IMR-90 (cell line): ENCODE results near the gene SELENOM. TPM values are rescaled to one million over a fixed set of nuclear protein-coding genes. Genes with fewer than 3 reads are reported as not detected.
"Not testable (repeated sequence)": the region's sequence is repeated elsewhere in the genome, so short reads cannot be mapped to it uniquely, and the experiment has no call there.

Source experiments
- ATAC-seq: fragments of 200-7000 bp; cut with Tn5 transposase; 2 replicates; pipeline ENCODE4 v1.9.1; 2020; ENCODE audit warnings: low read depth, mild to moderate bottlenecking, moderate library complexity
- BruUV-seq: library from RNA; stranded (reverse); fragments of 400-500 nt; replicated peaks from 2 replicates; lab custom pipeline; 2021; lab: Mats Ljungman, UMichigan
- CTCF ChIA-PET: fragments of 300-600 bp; formaldehyde crosslinking; extraction: SDS; loops from one replicate; lab custom pipeline; 2021; ENCODE audit warnings: antibody characterized with exemption; lab: Yijun Ruan, JAX
- POLR2A ChIA-PET: fragments of 300-600 bp; sonication (Branson Sonifier 250); formaldehyde crosslinking; loops from one replicate; lab custom pipeline; 2022; ENCODE audit warnings: antibody characterized with exemption; ENCODE audit not compliant: unreplicated experiment; lab: Charles Lee
- DNase-seq: peaks from one replicate; pipeline ENCODE4 v3.0.0; 2013
- H2AFZ ChIP-seq: replicated peaks from 2 replicates; pipeline ENCODE3; 2013; ENCODE audit warnings: low read length, mild to moderate bottlenecking; ENCODE audit not compliant: poor library complexity
- H2AK5ac ChIP-seq: 2 replicates; pipeline ENCODE4 v1.6.1; 2013; ENCODE audit warnings: low read depth, low read length, inconsistent platforms
- H2AK9ac ChIP-seq: replicated peaks from 2 replicates; pipeline ENCODE3; 2013; ENCODE audit warnings: mild to moderate bottlenecking, low read depth, low read length, moderate library complexity; ENCODE audit not compliant: poor library complexity
- H2BK120ac ChIP-seq: 2 replicates; pipeline ENCODE4 v1.6.1; 2013; ENCODE audit warnings: low read depth, low read length, inconsistent platforms
- H2BK15ac ChIP-seq: 3 replicates; pipeline ENCODE4 v1.6.1; 2013; ENCODE audit warnings: low read depth, low read length, inconsistent platforms
- H2BK20ac ChIP-seq: 2 replicates; pipeline ENCODE4 v1.6.1; 2013; ENCODE audit warnings: low read depth, mild to moderate bottlenecking, inconsistent platforms, low read length, moderate library complexity
- H2BK5ac ChIP-seq: 2 replicates; pipeline ENCODE4 v1.6.1; 2013; ENCODE audit warnings: mild to moderate bottlenecking, low read depth, low read length, inconsistent platforms; ENCODE audit not compliant: poor library complexity, severe bottlenecking
- H3K14ac ChIP-seq: replicated peaks from 2 replicates; pipeline ENCODE4 v1.6.1; 2013; ENCODE audit warnings: low read depth, low read length, inconsistent platforms
- H3K18ac ChIP-seq: 2 replicates; pipeline ENCODE4 v1.6.1; 2013; ENCODE audit warnings: low read depth, low read length, control low read depth
- H3K23ac ChIP-seq: 2 replicates; pipeline ENCODE4 v1.6.1; 2013; ENCODE audit warnings: low read depth, low read length, inconsistent platforms
- H3K27ac ChIP-seq: 2 replicates; pipeline ENCODE4 v1.5.1; 2013; ENCODE audit warnings: mild to moderate bottlenecking, control low read depth, low read length; ENCODE audit not compliant: insufficient read depth
- H3K27me3 ChIP-seq: 2 replicates; pipeline ENCODE4 v1.6.1; 2013; ENCODE audit warnings: low read length; ENCODE audit not compliant: control insufficient read depth, insufficient read depth
- H3K36me3 ChIP-seq: 2 replicates; pipeline ENCODE4 v1.6.1; 2013; ENCODE audit warnings: low read length, mixed read lengths; ENCODE audit not compliant: control insufficient read depth, insufficient read depth
- H3K4ac ChIP-seq: 2 replicates; pipeline ENCODE4 v1.6.1; 2013; ENCODE audit warnings: low read depth, low read length, inconsistent platforms
- H3K4me1 ChIP-seq: 2 replicates; pipeline ENCODE4 v1.6.1; 2013; ENCODE audit warnings: low read length, mixed read lengths; ENCODE audit not compliant: control insufficient read depth, insufficient read depth
- H3K4me2 ChIP-seq: 2 replicates; pipeline ENCODE4 v1.6.1; 2013; ENCODE audit warnings: low read depth, mild to moderate bottlenecking, control low read depth, low read length, moderate library complexity
- H3K4me3 ChIP-seq: 2 replicates; pipeline ENCODE4 v1.5.1; 2013; ENCODE audit warnings: low read depth, mild to moderate bottlenecking, control low read depth, low read length, moderate library complexity; ENCODE audit not compliant: insufficient read depth
- H3K56ac ChIP-seq: 2 replicates; pipeline ENCODE4 v1.6.1; 2013; ENCODE audit warnings: low read length, inconsistent platforms; ENCODE audit not compliant: insufficient read depth; ENCODE audit errors: extremely low read depth
- H3K79me1 ChIP-seq, 2 experiments: 2 replicates each; pipeline ENCODE4 v1.6.1; 2013; ENCODE audit warnings: low read length in 2 of 2, inconsistent platforms in 1 of 2, low read depth in 1 of 2
- H3K9ac ChIP-seq: 2 replicates; pipeline ENCODE4 v1.6.1; 2013; ENCODE audit warnings: low read depth, low read length, control low read depth
- H3K9me1 ChIP-seq: 2 replicates; pipeline ENCODE4 v1.6.1; 2013; ENCODE audit warnings: low read length, inconsistent platforms; ENCODE audit not compliant: insufficient read depth
- H3K9me3 ChIP-seq: 2 replicates; pipeline ENCODE4 v1.6.1; 2013; ENCODE audit warnings: low read length; ENCODE audit not compliant: control insufficient read depth, insufficient read depth
- H4K20me1 ChIP-seq: 2 replicates; pipeline ENCODE4 v1.6.1; 2013; ENCODE audit warnings: low read length, inconsistent platforms; ENCODE audit not compliant: insufficient read depth
- H4K5ac ChIP-seq: 2 replicates; pipeline ENCODE4 v1.6.1; 2013; ENCODE audit warnings: mild to moderate bottlenecking, low read depth, low read length, control low read depth
- H4K8ac ChIP-seq, 2 experiments: 2 replicates each; pipeline ENCODE4 v1.6.1; 2013; ENCODE audit warnings: low read depth in 2 of 2, low read length in 2 of 2, control low read depth in 1 of 2, inconsistent platforms in 1 of 2
- H4K91ac ChIP-seq: 2 replicates; pipeline ENCODE4 v1.6.1; 2013; ENCODE audit warnings: low read depth, low read length, inconsistent platforms; ENCODE audit not compliant: insufficient read depth
- WGBS, 2 experiments: methylation state at CpG; one replicate each; pipeline versions ENCODE4 v1.1.5 to v1.1.7; 2013; ENCODE audit warnings: missing lambda C conversion rate in 2 of 2; ENCODE audit not compliant: insufficient read length in 1 of 2; ENCODE audit errors: extremely low coverage in 2 of 2; 5-methylcytosine and 5-hydroxymethylcytosine counted together
- dilution Hi-C: fragments of 300-500 bp; cut with HindIII; formaldehyde crosslinking; loops from one replicate; pipeline ENCODE4 v1.14.3; 2018; ENCODE audit warnings: low sequenced_read_pairs; ENCODE audit not compliant: unreplicated experiment
- in situ Hi-C: fragments of 300-500 bp; cut with MboI; formaldehyde crosslinking; loops from 3 replicates; pipeline ENCODE4 v1.14.3; 2019; ENCODE audit warnings: low sequenced_read_pairs, inconsistent platforms, mixed read lengths
- intact Hi-C: fragments of 100-400 bp; cut with micrococcal nuclease; formaldehyde crosslinking; loops from 2 replicates; pipeline ENCODE4 v1.10.0; 2022
- polyA plus RNA-seq, 3 experiments: library from polyadenylated mRNA; depleted of rRNA; stranded (reverse); fragments of >200 nt; gene quantifications; 2 replicates each; pipeline ENCODE4 v1.2.3, GENCODE V29; 2012; ENCODE audit warnings: low replicate concordance in 1 of 3
- total RNA-seq: library from RNA; depleted of rRNA; stranded (reverse); fragments of >200 nt; gene quantifications from 2 replicates; pipeline ENCODE4 v1.2.3, GENCODE V29; 2012

Gene SELENOM
- total and polyA plus RNA-seq, 2 of the 4 experiments (the other 2 are of a cell fraction), result 46.2 to 270 TPM

DNA sequence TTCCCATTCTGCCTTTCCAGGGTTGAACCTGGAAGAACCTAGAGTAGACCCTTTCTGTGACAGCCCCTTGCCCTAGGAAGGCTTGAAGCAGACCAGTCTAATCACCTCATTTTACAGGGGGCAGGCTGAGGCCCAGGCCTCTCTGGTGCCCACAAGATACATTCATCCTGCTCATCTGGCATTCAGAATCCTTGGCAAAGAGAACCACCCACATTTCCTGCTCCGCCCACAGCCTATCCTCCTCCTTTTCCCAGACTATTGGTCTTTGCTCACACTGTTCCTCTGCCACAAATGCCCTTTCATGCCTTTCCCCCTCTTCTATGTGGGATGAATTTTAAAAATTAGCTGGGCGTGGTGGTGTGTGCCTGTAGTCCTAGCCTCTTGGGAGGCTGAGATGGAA lies 29.0 kb downstream of the SELENOM start:
- dilution Hi-C loops, H2BK15ac ChIP-seq, H3K56ac ChIP-seq, POLR2A ChIA-PET, H2BK5ac ChIP-seq, H3K9me3 ChIP-seq, in situ Hi-C loops, H4K20me1 ChIP-seq, H2BK120ac ChIP-seq, H3K23ac ChIP-seq, H2AK5ac ChIP-seq, H2BK20ac ChIP-seq, CTCF ChIA-PET, DNase-seq, H3K36me3 ChIP-seq, H3K14ac ChIP-seq, H3K4me3 ChIP-seq, H2AK9ac ChIP-seq, H3K18ac ChIP-seq, H3K4me2 ChIP-seq, H3K27me3 ChIP-seq, H3K27ac ChIP-seq, intact Hi-C loops, ATAC-seq, BruUV-seq, H4K5ac ChIP-seq, H3K9ac ChIP-seq, H3K4ac ChIP-seq: not testable (repeated sequence)
- WGBS, 2 experiments, result no CpG with 5 or more reads among the region's 2 CpGs
- Histone ChIP-seq H4K91ac (peak overlapping the region; percentile 53; the same call in 1 of the 2 replicates), H3K9me1 (peaks cover 14% of the 10 kb centered on the region), H2AFZ (peak overlapping the region; percentile 76), H3K4me1 (peaks cover 13% of the 10 kb centered on the region), H3K79me1 (peaks cover 7 to 31% of the 10 kb centered on the region in 2 experiments; a peak in 3 of 4 replicates), H4K8ac (peak overlapping the region in 1 of 2 experiments; percentile 15; a peak in 1 of 4 replicates)
